CD14-positive monocyte (primary cell): ENCODE results near the gene REEP2. TPM values are rescaled to one million over a fixed set of nuclear protein-coding genes. Genes with fewer than 3 reads are reported as not detected.

Source experiments
- DNase-seq, 3 donors: peaks; one replicate each; pipeline ENCODE4 v3.0.0-alpha.2; 2011 to 2022
- H2AFZ ChIP-seq: 2 replicates; pipeline ENCODE4 v1.6.0; 2012; ENCODE audit warnings: mild to moderate bottlenecking, low read depth, low read length, inconsistent platforms; ENCODE audit not compliant: insufficient read depth, poor library complexity, severe bottlenecking
- H3K27ac ChIP-seq, 2 donors: 1 replicate in 1 of 2; 2 replicates in 1 of 2; pipeline ENCODE4 v1.5.1; 2012 to 2013; ENCODE audit warnings: low read length in 2 of 2, control low read depth in 1 of 2, inconsistent platforms in 1 of 2, low read depth in 1 of 2, mild to moderate bottlenecking in 1 of 2
- H3K27me3 ChIP-seq, 2 donors: one replicate each; pipeline versions ENCODE4 v1.6.0 to v1.6.1; 2011 to 2013; ENCODE audit warnings: low read length in 2 of 2; ENCODE audit not compliant: control insufficient read depth in 2 of 2, insufficient read depth in 2 of 2
- H3K36me3 ChIP-seq, 2 donors: replicated peaks in 1 of 2; 1 replicate in 1 of 2; 2 replicates in 1 of 2; pipeline versions ENCODE4 v1.5.1 to v1.6.1; 2012 to 2013; ENCODE audit warnings: low read length in 2 of 2, control low read depth in 1 of 2, inconsistent platforms in 1 of 2, mild to moderate bottlenecking in 1 of 2; ENCODE audit not compliant: insufficient read depth in 2 of 2, control insufficient read depth in 1 of 2
- H3K4me1 ChIP-seq, 2 donors: 1 replicate in 1 of 2; 2 replicates in 1 of 2; pipeline versions ENCODE4 v1.5.1 to v1.6.1; 2012 to 2013; ENCODE audit warnings: low read length in 2 of 2, control low read depth in 1 of 2, inconsistent platforms in 1 of 2, mild to moderate bottlenecking in 1 of 2, moderate library complexity in 1 of 2; ENCODE audit not compliant: insufficient read depth in 2 of 2, control insufficient read depth in 1 of 2
- H3K4me2 ChIP-seq: replicated peaks from 2 replicates; pipeline ENCODE3; 2012; ENCODE audit warnings: low read length, moderate library complexity, mild to moderate bottlenecking; ENCODE audit not compliant: poor library complexity, severe bottlenecking; ENCODE audit errors: extremely low read depth
- H3K4me3 ChIP-seq, 3 experiments: fragments of 200-600 bp in 1 of 3; sonication (generic) in 1 of 3; replicated peaks in 1 of 3; 1 replicate in 2 of 3; 2 replicates in 1 of 3; pipeline ENCODE4 v1.5.1; 2011 to 2013; ENCODE audit warnings: low read length in 3 of 3, mild to moderate bottlenecking in 3 of 3, control low read depth in 2 of 3, low read depth in 2 of 3, inconsistent platforms in 1 of 3, moderate library complexity in 1 of 3
- H3K79me2 ChIP-seq: 2 replicates; pipeline ENCODE4 v1.6.0; 2012; ENCODE audit warnings: mild to moderate bottlenecking, control low read depth, inconsistent platforms, low read length, moderate library complexity; ENCODE audit not compliant: insufficient read depth
- H3K9ac ChIP-seq: 2 replicates; pipeline ENCODE4 v1.6.0; 2017; ENCODE audit warnings: low read length, mild to moderate bottlenecking; ENCODE audit not compliant: insufficient read depth, poor library complexity, severe bottlenecking
- H3K9me3 ChIP-seq, 2 donors: replicated peaks in 1 of 2; 1 replicate in 1 of 2; 2 replicates in 1 of 2; pipeline versions ENCODE4 v1.5.1 to v1.6.1; 2012 to 2013; ENCODE audit warnings: low read length in 2 of 2, control low read depth in 1 of 2; ENCODE audit not compliant: control insufficient read depth in 1 of 2, insufficient read depth in 1 of 2
- H4K20me1 ChIP-seq: 2 replicates; pipeline ENCODE4 v1.6.0; 2012; ENCODE audit warnings: mild to moderate bottlenecking, low read length, control low read depth, moderate library complexity; ENCODE audit not compliant: insufficient read depth
- H3K27ac Mint-ChIP-seq, 7 donors: one replicate each; pipeline ENCODE4 v1.8.0; 2020; ENCODE audit warnings: mild to moderate bottlenecking in 7 of 7, mixed read lengths in 7 of 7, moderate library complexity in 6 of 7, inconsistent platforms in 2 of 7
- H3K27me3 Mint-ChIP-seq, 3 donors: one replicate each; pipeline ENCODE4 v1.8.0; 2021 to 2022; ENCODE audit warnings: low read depth in 3 of 3, mild to moderate bottlenecking in 3 of 3, mixed read lengths in 3 of 3, moderate library complexity in 3 of 3, inconsistent platforms in 1 of 3
- H3K36me3 Mint-ChIP-seq, 2 donors: one replicate each; pipeline ENCODE4 v1.8.0; 2020; ENCODE audit warnings: mixed read lengths in 2 of 2, inconsistent platforms in 1 of 2, mild to moderate bottlenecking in 1 of 2
- H3K4me1 Mint-ChIP-seq: one replicate; pipeline ENCODE4 v1.8.0; 2020; ENCODE audit warnings: mild to moderate bottlenecking, mixed read lengths
- H3K4me3 Mint-ChIP-seq, 2 donors: one replicate each; pipeline ENCODE4 v1.8.0; 2020; ENCODE audit warnings: mild to moderate bottlenecking in 2 of 2, mixed read lengths in 2 of 2, moderate library complexity in 1 of 2
- H3K9me3 Mint-ChIP-seq, 7 donors: one replicate each; pipeline ENCODE4 v1.8.0; 2020 to 2022; ENCODE audit warnings: mixed read lengths in 7 of 7, mild to moderate bottlenecking in 6 of 7, moderate library complexity in 6 of 7, inconsistent platforms in 2 of 7
- WGBS: methylation state at CpG from one replicate; pipeline ENCODE4 v1.1.5; 2013; ENCODE audit warnings: missing lambda C conversion rate; ENCODE audit not compliant: insufficient coverage; 5-methylcytosine and 5-hydroxymethylcytosine counted together
- intact Hi-C, 2 donors: fragments of 100-400 bp; cut with micrococcal nuclease; formaldehyde crosslinking; loops; one replicate each; pipeline versions ENCODE4 v1.15.0 to v1.15.1; 2023
- polyA plus RNA-seq, 3 donors: library from polyadenylated mRNA; depleted of rRNA in 1 of 3; unstranded in 2 of 3; stranded (reverse) in 1 of 3; fragments of 300-500 nt in 2 of 3; fragments of >200 nt in 1 of 3; fragmentation: Illumina TruSeq in 2 of 3; gene quantifications; 1 replicate in 2 of 3; 2 replicates in 1 of 3; pipeline ENCODE4 v1.2.3, GENCODE V29; 2012 to 2021
- TF ChIP-seq, protein P1 (sequence below): fragments of 200-600 bp; IDR thresholded peaks from one replicate; pipeline ENCODE4 v1.8.0; 2022; ENCODE audit warnings: antibody characterized with exemption, mild to moderate bottlenecking

The REEP2 gene
- polyA plus RNA-seq, 3 donors: not detected

DNA sequence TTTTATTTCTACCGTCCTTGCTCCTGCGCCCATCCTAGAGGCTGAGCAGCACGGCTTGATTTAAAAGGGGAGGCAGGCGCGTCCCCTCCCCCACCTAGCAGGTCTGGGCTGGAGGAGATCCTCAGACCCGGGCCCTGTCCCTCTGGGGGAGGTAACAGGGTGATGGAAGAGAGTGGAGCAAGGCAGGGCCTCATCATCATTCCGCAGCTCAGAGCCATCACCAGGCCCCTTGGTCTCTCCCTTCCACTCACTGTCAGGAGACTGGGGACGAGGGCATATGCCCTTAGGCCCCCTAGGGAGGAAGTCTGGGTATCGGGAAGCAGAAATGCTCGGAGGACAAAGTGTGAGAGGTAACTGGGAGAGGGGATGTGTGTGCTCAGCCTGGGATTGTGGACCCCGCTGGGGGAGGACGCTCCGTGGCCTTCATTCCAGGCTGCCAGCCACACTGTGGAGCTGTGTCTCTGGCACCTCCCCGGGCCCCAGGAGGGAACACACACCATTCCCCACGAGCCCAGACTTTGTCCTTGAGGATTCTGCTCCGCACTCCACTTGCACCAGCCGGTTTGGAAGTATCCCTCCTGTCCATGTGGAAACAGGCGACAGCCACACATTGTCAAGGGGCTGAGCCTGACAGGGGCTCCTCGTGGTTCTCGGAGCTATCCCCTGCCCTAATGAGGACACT is 761 bp downstream of the REEP2 start:
- H4K20me1 ChIP-seq: peaks cover 27% of the 10 kb centered on the region
- no peak overlapping the region for H3K9ac ChIP-seq
- peaks cover 0 to 27% of the 10 kb centered on the region in 2 donors for H3K27me3 ChIP-seq
- peak overlapping the region; percentile 47 for H3K4me2 ChIP-seq
- H3K4me3 ChIP-seq: peak overlapping the region in 1 of 3 experiments; percentile 23
- peaks cover 16% of the 10 kb centered on the region for H3K4me1 Mint-ChIP-seq
- H3K36me3 ChIP-seq: peaks cover 25 to 35% of the 10 kb centered on the region in 2 donors
- no peak overlapping the region for H2AFZ ChIP-seq
- H3K27ac ChIP-seq: no peak overlapping the region
- H3K4me1 ChIP-seq: peaks cover 10 to 14% of the 10 kb centered on the region in 2 donors
- H3K4me3 Mint-ChIP-seq: peak overlapping the region; percentile 53 to 76
- 80% methylated on average over 12 of the region's 20 CpGs for WGBS
- no peak for DNase-seq
- peak overlapping the region in 2 of 7 donors; percentile 53 to 67 for H3K27ac Mint-ChIP-seq
- H3K9me3 ChIP-seq: no peaks in the 10 kb centered on the region
- TF ChIP-seq, protein P1, sequence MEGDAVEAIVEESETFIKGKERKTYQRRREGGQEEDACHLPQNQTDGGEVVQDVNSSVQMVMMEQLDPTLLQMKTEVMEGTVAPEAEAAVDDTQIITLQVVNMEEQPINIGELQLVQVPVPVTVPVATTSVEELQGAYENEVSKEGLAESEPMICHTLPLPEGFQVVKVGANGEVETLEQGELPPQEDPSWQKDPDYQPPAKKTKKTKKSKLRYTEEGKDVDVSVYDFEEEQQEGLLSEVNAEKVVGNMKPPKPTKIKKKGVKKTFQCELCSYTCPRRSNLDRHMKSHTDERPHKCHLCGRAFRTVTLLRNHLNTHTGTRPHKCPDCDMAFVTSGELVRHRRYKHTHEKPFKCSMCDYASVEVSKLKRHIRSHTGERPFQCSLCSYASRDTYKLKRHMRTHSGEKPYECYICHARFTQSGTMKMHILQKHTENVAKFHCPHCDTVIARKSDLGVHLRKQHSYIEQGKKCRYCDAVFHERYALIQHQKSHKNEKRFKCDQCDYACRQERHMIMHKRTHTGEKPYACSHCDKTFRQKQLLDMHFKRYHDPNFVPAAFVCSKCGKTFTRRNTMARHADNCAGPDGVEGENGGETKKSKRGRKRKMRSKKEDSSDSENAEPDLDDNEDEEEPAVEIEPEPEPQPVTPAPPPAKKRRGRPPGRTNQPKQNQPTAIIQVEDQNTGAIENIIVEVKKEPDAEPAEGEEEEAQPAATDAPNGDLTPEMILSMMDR: no peak
- peaks cover 0 to 5% (median 0%) of the 10 kb centered on the region in 7 donors for H3K9me3 Mint-ChIP-seq
- H3K27me3 Mint-ChIP-seq: peaks cover 22 to 41% (median 25%) of the 10 kb centered on the region in 3 donors
- intact Hi-C loops: no loop called here
- peaks cover 37 to 47% of the 10 kb centered on the region in 2 donors for H3K36me3 Mint-ChIP-seq
- H3K79me2 ChIP-seq: no peaks in the 10 kb centered on the region

DNA sequence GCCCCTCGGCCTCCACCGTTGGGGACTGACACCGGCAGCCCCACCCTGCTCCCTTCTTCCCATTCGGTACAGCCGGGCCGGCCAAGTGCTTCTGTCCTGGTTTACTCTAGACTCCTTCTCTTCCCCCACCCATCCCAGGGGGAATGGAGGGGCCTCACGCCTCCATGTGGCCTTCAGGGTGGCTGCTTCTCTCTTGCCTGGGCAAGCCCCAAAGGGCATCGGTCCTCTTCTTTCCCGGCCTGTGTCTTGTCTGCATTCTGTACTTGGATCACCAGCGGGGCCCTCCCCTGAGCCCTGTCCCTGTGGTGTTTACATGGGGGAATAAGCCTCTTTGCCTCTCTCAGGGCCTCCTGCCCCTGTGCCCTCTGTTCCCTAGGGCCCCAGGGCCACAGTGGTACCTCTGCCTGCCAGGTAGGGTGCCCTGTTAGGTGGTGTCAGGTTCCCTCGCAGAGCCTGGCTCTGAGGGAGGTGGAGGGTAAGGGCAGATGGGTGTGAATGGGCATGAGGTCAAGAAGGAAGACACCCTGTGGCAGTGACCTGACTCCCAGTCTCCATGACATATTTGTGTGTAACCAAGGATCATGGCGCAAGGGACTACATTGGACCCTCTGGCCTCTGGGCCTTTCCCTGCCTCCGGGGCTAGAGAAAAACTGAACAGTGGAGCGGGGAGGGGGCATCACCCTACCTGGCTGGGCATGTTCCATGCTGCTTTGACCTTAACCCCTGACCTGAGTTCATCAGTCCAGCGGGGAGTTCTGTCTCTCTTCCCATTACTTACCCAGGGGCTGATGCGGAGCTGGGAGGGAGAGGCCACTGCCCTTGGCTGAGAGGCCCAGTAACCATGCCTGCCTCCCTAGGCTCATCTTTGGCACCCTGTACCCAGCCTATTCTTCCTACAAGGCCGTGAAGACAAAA is 1.6 kb downstream of the REEP2 start:
- no peak overlapping the region for H3K9ac ChIP-seq

More for the DNA sequence above, 1.6 kb downstream of the REEP2 start:
- H3K4me1 Mint-ChIP-seq: peaks cover 16% of the 10 kb centered on the region
- TF ChIP-seq, protein P1: no peak
- Histone ChIP-seq H2AFZ (no peak overlapping the region), H3K27ac (no peak overlapping the region), H3K79me2 (no peaks in the 10 kb centered on the region), H3K4me2 (no peak overlapping the region), H3K9me3 (no peaks in the 10 kb centered on the region), H3K4me3 (no peak overlapping the region), H3K36me3 (peaks cover 17 to 27% of the 10 kb centered on the region in 2 donors), H3K4me1 (peaks cover 10 to 14% of the 10 kb centered on the region in 2 donors), H3K27me3 (peaks cover 0 to 27% of the 10 kb centered on the region in 2 donors), H4K20me1 (peaks cover 27% of the 10 kb centered on the region)
- peaks cover 29 to 39% of the 10 kb centered on the region in 2 donors for H3K36me3 Mint-ChIP-seq
- H3K4me3 Mint-ChIP-seq: peak overlapping the region in 1 of 2 donors; percentile 9
- intact Hi-C loops: no loop called here
- WGBS: 97% methylated on average over 11 of the region's 17 CpGs
- no peak overlapping the region for H3K27ac Mint-ChIP-seq
- H3K27me3 Mint-ChIP-seq: peaks cover 22 to 41% (median 26%) of the 10 kb centered on the region in 3 donors
- DNase-seq: no peak
- peaks cover 0 to 5% (median 0%) of the 10 kb centered on the region in 7 donors for H3K9me3 Mint-ChIP-seq
